SJCRH30 (cell line): ENCODE data around the gene FKBP1B. TPM values are rescaled to one million over a fixed set of nuclear protein-coding genes. Genes with fewer than 3 reads are reported as not detected.
"Not testable (repeated sequence)": the region's sequence is repeated elsewhere in the genome, so short reads cannot be mapped to it uniquely, and the experiment has no call there.

Experiments
- DNase-seq, 2 experiments: peaks; one replicate each; pipeline ENCODE4 v3.0.0-alpha.2; 2015 to 2020
- H3K27ac ChIP-seq: fragments of 250-450 bp; sonication (Bioruptor Pico); 2 replicates; pipeline ENCODE4 v1.5.1; 2020; ENCODE audit warnings: mild to moderate bottlenecking, moderate library complexity
- H3K27me3 ChIP-seq: fragments of 250-450 bp; sonication (Bioruptor Pico); 2 replicates; pipeline ENCODE4 v1.5.1; 2020; ENCODE audit warnings: mild to moderate bottlenecking, moderate library complexity
- H3K36me3 ChIP-seq: fragments of 250-450 bp; sonication (Bioruptor Pico); 2 replicates; pipeline ENCODE4 v1.5.1; 2020; ENCODE audit warnings: mild to moderate bottlenecking, moderate library complexity
- H3K4me1 ChIP-seq: fragments of 250-450 bp; sonication (Bioruptor Pico); 2 replicates; pipeline ENCODE4 v1.5.1; 2020; ENCODE audit warnings: mild to moderate bottlenecking, moderate library complexity
- H3K4me3 ChIP-seq: fragments of 250-450 bp; sonication (Bioruptor Pico); 2 replicates; pipeline ENCODE4 v1.5.1; 2020; ENCODE audit warnings: mild to moderate bottlenecking, moderate library complexity
- H3K9me3 ChIP-seq: fragments of 250-450 bp; sonication (Bioruptor Pico); replicated peaks from 2 replicates; pipeline ENCODE4 v1.5.1; 2020; ENCODE audit warnings: mild to moderate bottlenecking, moderate library complexity
- total RNA-seq: library from RNA; depleted of rRNA; stranded (reverse); fragments of >200 nt; shearing (Covaris generic); gene quantifications from 2 replicates; pipeline ENCODE4 v1.2.3, GENCODE V29; 2014

Gene FKBP1B
- total RNA-seq, 1 experiment from 2014 or later: 47.2 TPM

DNA sequence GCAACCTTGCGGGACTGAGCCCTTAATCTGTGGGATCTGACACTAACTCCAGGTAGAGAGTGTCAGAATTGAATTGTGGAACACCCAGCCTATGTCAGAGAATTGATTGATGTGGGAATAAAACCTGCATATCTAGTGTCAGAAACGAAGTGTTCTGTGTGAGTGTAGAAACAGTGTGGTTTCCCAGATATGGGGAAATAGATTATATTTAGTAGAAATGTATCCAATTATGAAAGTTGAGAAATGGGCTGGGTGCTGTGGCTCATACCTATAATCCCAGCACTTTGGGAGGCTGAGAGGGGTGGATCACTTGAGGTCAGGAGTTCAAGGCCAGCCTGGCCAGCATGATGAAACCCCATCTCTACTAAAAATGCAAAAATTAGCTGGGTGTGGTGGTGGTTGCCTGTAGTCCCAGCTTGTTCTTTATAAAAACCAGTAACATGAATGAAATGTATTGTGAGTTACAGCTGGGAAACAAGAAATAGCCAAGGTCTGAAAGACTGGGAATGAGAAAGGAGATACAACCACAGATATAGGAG is 39.3 kb downstream of the FKBP1B start:
- Histone ChIP-seq H3K27me3 (no peaks in the 10 kb centered on the region), H3K36me3 (no peaks in the 10 kb centered on the region), H3K27ac (no peak overlapping the region), H3K4me1 (peaks cover 3% of the 10 kb centered on the region; the same call in 1 of the 2 replicates), H3K4me3 (no peak overlapping the region), H3K9me3 (no peaks in the 10 kb centered on the region)
- DNase-seq: no peak

DNA sequence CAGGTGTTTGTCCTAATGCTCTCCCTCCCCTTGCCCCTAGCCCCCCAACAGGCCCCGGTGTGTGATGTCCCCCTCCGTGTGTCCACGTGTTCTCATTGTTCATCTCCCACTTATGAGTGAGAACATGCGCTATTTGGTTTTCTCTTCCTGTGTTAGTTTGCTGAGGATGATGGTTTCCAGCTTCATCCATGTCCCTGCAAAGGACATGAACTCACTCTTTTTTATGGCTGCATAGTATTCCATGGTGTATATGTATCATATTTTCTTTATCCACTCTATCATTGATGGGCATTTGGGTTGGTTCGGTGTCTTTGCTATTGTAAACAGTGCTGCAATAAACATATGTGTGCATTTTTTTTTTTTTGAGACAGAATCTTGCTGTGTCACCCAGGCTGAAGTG is 43.7 kb downstream of the FKBP1B start:
- H3K36me3 ChIP-seq, H3K27ac ChIP-seq, H3K9me3 ChIP-seq, H3K4me1 ChIP-seq, DNase-seq, H3K27me3 ChIP-seq, H3K4me3 ChIP-seq: not testable (repeated sequence)

DNA sequence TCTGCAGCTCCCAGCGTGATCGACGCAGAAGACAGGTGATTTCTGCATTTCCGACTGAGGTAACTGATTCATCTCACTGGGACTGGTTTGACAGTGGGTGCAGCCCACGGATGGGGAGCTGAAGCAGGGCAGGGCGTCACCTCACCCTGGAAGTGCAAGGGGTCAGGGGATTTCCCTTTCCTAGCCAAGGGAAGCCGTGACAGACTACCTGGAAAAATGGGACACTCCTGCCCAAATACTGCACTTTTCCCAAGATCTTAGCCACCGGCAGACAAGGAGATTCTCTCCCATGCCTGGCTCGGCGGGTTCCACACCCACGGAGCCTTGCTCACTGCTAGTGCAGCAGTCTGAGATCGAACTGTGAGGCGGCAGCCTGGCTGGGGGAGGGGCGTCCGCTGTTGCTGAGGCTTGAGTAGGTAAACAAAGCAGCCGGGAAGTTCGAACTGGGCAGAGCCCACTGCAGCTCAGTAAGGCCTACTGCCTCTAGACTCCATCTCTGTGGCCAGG is 45.7 kb downstream of the FKBP1B start:
- H3K9me3 ChIP-seq, DNase-seq, H3K27ac ChIP-seq, H3K27me3 ChIP-seq, H3K4me1 ChIP-seq, H3K36me3 ChIP-seq, H3K4me3 ChIP-seq: not testable (repeated sequence)

DNA sequence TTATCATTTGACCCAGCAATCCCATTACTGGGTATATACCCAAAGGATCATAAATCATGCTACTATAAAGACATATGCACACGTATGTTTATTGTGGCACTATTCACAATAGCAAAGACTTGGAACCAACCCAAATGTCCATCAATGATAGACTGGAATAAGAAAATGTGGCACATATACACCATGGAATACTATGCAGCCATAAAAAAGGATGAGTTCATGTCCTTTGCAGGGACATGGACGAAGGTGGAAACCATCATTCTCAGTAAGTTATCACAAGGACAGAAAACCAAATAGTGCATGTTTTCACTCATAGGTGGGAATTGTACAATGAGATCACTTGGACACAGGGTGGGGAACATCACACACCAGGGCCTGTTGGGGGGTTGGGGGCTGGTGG is 51.2 kb downstream of the FKBP1B start:
- H3K4me3 ChIP-seq, H3K36me3 ChIP-seq, H3K9me3 ChIP-seq, H3K4me1 ChIP-seq, H3K27me3 ChIP-seq, H3K27ac ChIP-seq, DNase-seq: not testable (repeated sequence)

DNA sequence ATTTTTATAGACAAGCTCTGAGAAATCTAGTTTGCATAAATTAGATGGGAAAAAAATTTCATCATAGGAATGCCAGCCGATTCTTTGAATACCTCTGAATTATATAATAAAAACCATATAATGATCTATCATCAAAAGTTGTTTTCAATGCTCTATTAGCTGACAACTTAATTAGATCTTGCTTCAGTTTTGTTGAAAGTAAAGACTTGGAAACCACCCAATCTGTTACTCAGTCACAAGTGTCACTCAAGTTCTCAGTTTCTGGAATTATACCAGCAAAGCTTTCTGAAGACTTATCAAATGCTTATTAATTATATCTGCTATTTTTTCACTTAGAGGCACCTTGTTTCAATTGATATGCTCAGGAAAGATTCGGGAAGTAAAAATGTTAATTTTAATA is 52.5 kb downstream of the FKBP1B start:
- Histone ChIP-seq H3K36me3 (no peaks in the 10 kb centered on the region), H3K9me3 (peaks cover 8% of the 10 kb centered on the region), H3K4me3 (no peak overlapping the region), H3K4me1 (no peaks in the 10 kb centered on the region), H3K27ac (no peak overlapping the region), H3K27me3 (no peaks in the 10 kb centered on the region)
- no peak for DNase-seq

DNA sequence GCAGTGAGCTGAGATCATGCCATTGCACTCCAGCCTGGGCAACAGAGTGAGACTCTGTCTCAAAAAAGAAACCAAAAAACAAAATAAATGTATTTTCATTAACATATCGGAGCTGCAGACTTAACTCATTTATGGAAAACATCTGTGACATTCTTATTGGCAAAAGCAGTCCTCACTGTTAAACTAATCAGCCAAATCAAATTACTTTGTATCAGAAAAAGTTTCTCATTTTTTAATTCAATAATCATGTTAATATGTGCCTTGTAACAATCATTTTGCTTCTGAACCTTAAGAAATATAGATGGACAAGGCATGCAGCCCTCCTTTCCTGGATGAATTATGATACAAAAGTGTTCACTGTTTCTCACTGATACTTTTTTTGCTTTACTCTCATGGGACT is 53.1 kb downstream of the FKBP1B start:
- H3K4me3 ChIP-seq: no peak overlapping the region
- no peaks in the 10 kb centered on the region for H3K4me1 ChIP-seq
- H3K36me3 ChIP-seq: no peaks in the 10 kb centered on the region
- no peaks in the 10 kb centered on the region for H3K27me3 ChIP-seq
- no peak for DNase-seq
- peaks cover 12% of the 10 kb centered on the region for H3K9me3 ChIP-seq
- no peak overlapping the region for H3K27ac ChIP-seq

DNA sequence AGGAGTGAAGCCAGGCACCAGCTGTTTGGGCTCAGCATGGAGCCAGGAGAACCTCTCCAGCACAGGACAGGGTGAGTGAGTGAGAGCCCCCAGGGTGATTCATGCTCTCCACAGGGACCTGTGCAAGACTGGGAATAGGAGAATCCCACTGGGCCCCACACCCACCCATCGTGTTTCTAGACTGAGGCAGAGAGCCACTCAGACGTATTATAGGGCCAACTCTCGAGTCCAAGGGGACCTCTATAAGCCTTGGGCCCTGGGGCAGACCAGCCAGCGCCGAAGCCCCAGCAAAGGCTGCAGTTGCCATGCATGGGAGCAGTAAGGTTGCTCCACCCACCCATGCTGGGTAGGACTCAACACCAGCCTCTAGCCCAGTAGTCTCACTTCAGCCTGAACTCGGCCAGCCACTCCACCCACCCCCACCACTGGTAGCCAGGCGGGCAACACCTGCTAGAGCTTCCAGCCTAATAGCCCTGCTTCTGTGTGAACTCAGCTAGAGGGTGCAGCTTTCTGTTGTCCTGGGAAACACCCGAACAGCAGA is 54.6 kb downstream of the FKBP1B start:
- DNase-seq: no peak
- Histone ChIP-seq H3K4me3 (no peak overlapping the region), H3K27ac (no peak overlapping the region), H3K9me3 (peaks cover 12% of the 10 kb centered on the region), H3K36me3 (no peaks in the 10 kb centered on the region), H3K4me1 (no peaks in the 10 kb centered on the region), H3K27me3 (no peaks in the 10 kb centered on the region)

DNA sequence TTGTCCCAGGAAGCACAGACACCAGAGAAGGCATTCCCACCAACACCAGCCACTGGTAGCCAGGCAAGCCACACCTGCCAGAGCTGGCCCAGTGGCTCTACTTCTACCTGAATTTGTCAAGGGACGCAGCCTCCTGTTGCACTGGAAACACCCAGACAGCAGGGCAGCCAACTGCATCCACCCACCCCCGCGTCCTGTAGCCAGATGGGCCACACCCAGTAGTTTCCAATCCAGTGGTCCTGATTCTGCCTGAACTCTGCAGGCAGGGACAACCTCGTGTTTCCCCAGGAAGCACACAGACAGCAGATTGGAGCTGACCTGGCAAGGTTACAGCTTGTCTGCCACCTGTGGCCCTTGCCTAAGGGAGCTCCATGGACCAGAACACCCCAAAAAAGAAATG is 55.4 kb downstream of the FKBP1B start:
- no peak overlapping the region for H3K4me3 ChIP-seq
- H3K27ac ChIP-seq: no peak overlapping the region
- H3K36me3 ChIP-seq: no peaks in the 10 kb centered on the region
- no peaks in the 10 kb centered on the region for H3K27me3 ChIP-seq
- no peak for DNase-seq
- H3K9me3 ChIP-seq: peaks cover 12% of the 10 kb centered on the region
- no peaks in the 10 kb centered on the region for H3K4me1 ChIP-seq

DNA sequence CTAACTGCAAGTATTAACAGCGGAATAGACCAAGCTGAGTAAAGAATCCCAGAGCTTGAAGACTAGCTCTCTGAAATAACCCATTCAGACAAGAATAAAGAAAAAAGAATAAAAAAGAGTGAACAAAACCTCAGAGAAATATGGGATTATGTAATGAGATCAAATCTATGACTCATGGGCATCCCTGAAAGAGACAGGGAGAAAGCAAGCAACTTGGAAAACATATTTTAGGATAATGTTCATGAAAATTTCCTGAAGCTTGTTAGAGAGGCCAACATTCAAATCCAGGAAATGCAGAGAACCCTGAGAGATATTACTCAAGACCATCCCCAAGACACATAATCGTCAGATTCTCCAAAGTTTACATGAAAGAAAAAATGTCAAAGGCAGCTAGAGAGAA is 56.3 kb downstream of the FKBP1B start:
- peaks cover 12% of the 10 kb centered on the region for H3K9me3 ChIP-seq
- no peak overlapping the region for H3K27ac ChIP-seq
- DNase-seq: no peak
- no peaks in the 10 kb centered on the region for H3K4me1 ChIP-seq
- no peaks in the 10 kb centered on the region for H3K27me3 ChIP-seq
- H3K36me3 ChIP-seq: no peaks in the 10 kb centered on the region
- H3K4me3 ChIP-seq: no peak overlapping the region

DNA sequence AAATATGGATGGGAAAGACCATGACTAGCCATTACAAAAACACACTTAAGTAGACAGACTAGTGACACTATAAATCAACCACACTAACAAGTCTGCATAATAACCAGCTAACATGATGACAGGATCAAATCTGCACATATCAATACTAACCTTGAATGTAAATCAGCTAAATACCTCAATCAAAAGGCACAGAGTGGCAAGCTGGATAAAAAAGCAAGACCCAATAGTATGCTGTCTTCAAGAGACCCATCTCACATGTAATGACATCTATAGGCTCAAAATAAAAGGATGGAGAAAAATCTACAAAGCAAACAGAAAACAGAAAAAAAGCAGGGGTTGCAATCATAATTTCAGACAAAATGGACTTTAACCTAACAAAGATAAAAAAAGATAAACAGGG is 57.2 kb downstream of the FKBP1B start:
- Histone ChIP-seq H3K4me3 (no peak overlapping the region), H3K36me3 (no peaks in the 10 kb centered on the region), H3K27ac (no peak overlapping the region), H3K9me3 (peaks cover 12% of the 10 kb centered on the region), H3K27me3 (no peaks in the 10 kb centered on the region), H3K4me1 (peaks cover 1% of the 10 kb centered on the region; the same call in 1 of the 2 replicates)
- no peak for DNase-seq

DNA sequence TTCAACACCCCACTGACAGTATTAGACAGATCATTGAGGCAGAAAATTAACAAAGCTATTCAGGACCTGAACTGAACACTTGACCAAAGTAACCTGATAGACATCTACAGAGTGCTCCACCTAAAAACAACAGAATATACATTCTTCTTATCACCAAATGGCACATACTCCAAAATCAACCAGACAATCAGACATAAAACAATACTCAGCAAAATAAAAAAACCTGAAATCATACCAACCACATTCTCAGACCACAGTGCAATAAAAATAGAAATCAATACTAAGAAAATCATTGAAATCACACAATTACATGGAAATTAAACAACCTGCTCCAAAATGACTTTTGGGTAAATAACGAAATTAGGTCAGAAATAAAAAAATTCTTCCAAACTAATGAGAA is 57.8 kb downstream of the FKBP1B start:
- H3K4me1 ChIP-seq: peaks cover 2% of the 10 kb centered on the region; the same call in 1 of the 2 replicates
- no peak overlapping the region for H3K27ac ChIP-seq
- H3K27me3 ChIP-seq: no peaks in the 10 kb centered on the region
- DNase-seq: no peak
- no peak overlapping the region for H3K4me3 ChIP-seq
- no peaks in the 10 kb centered on the region for H3K36me3 ChIP-seq
- peaks cover 12% of the 10 kb centered on the region for H3K9me3 ChIP-seq

DNA sequence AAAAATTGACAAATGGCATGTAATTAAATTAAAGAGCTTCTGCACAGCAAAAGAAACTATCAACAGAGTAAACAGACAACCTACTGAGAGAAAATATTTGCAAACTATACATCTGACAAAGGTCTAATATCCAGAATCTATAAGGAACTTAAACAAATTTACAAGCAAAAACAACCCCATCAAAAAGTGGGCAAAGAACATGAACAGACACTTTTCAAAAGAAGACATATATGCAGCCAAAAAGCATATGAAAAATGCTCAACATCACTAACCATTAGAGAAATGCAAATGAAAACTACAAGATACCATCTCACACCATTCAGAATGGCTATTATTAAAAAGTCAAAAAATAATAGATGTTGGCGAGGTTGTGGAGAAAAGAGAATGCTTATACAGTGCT is 59.9 kb downstream of the FKBP1B start:
- not testable (repeated sequence) for H3K4me3 ChIP-seq, H3K27ac ChIP-seq, H3K36me3 ChIP-seq, DNase-seq, H3K27me3 ChIP-seq, H3K4me1 ChIP-seq
- H3K9me3 ChIP-seq: peaks cover 12% of the 10 kb centered on the region

DNA sequence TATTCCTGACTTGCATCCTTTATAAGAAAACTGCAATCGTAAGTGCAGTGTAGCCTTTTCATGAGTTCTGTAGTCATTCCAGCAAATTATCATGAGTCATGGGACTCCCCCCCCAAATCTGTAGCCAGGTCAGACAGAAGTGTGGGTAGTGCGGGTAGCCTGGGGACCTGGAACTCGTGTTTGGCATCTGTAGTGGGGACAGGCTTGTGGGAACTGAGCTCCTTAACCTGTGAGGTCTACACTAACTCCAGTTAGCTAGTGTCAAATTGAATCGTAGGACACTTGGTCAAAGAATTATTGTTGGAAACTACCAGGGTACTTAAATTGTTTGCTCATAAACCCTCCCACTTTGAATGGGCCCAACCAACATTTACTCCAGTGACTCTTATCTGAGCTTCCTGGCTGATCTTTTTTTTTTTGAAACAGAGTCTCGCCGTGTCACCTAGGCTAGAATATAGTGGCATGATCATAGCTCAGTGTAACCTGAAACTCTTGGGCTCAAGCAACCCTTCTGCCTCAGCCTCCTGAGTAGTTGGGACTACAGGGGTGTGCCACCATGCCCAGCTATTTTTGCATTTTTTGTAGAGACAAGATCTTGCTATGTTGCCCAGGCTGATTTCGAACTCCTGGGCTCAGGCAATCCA is 61.2 kb downstream of the FKBP1B start:
- no peak for DNase-seq
- H3K27me3 ChIP-seq: no peaks in the 10 kb centered on the region
- H3K4me1 ChIP-seq: peaks cover 2% of the 10 kb centered on the region; the same call in 1 of the 2 replicates
- no peaks in the 10 kb centered on the region for H3K36me3 ChIP-seq
- peaks cover 9% of the 10 kb centered on the region for H3K9me3 ChIP-seq
- H3K27ac ChIP-seq: no peak overlapping the region
- H3K4me3 ChIP-seq: no peak overlapping the region

DNA sequence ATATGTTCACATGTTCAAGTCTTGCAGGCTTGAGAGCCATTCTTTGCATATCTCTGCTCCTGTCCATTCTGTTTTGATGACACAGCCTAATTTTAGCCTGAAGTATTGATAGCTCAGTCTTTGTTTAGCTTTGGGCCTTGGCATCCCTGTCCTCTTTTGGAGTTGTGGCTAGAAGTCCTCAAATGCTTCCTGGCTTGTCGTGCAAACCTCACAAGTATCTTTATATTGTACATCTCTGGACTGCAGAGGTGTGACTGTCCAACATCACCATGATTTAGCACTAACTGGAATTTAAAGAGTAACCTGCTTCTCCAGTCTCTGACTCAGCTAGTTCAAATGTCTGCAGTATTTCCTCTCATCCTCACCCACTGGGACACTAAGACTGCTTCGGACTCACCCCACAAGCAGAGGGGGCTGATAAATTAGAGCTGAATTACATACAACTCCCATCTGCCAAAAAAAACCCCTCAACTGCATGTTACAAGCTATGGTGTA is 61.9 kb downstream of the FKBP1B start:
- Histone ChIP-seq H3K4me1 (peaks cover 2% of the 10 kb centered on the region; the same call in 1 of the 2 replicates), H3K36me3 (no peaks in the 10 kb centered on the region), H3K9me3 (peaks cover 8% of the 10 kb centered on the region), H3K27ac (no peak overlapping the region), H3K4me3 (no peak overlapping the region), H3K27me3 (no peaks in the 10 kb centered on the region)
- no peak for DNase-seq
